ENCODE measurements around the gene LENG8.

Gene LENG8

GRCh38 chr19:54424201-54424600, 24.8 kb upstream of the LENG8 start:
- no peak for DNase-seq

GRCh38 chr19:54424660-54425381, 24.2 kb upstream of the LENG8 start:
- DNase-seq: no peak

- DNase-seq: no peak
Measured at GRCh38 chr19:54425382-54425723, 23.6 kb upstream of the LENG8 start.

- DNase-seq: no peak
Measured at GRCh38 chr19:54426291-54426931, 22.6 kb upstream of the LENG8 start.

GRCh38 chr19:54427586-54427985, 21.4 kb upstream of the LENG8 start:
- no peak for DNase-seq

- DNase-seq: no peak
Measured at GRCh38 chr19:54428323-54429175, 20.4 kb upstream of the LENG8 start.

GRCh38 chr19:54429176-54429495, 19.9 kb upstream of the LENG8 start:
- no peak for DNase-seq

GRCh38 chr19:54429545-54430227, 19.3 kb upstream of the LENG8 start:
- DNase-seq: no peak

GRCh38 chr19:54430306-54431254, 18.4 kb upstream of the LENG8 start:
- DNase-seq: peak; percentile 46

GRCh38 chr19:54431255-54431838, 17.7 kb upstream of the LENG8 start:
- no peak for DNase-seq

GRCh38 chr19:54432144-54432738, 16.8 kb upstream of the LENG8 start:
- DNase-seq: no peak

GRCh38 chr19:54433697-54434096, 15.3 kb upstream of the LENG8 start:
- no peak for DNase-seq

GRCh38 chr19:54434112-54434872, 14.7 kb upstream of the LENG8 start:
- no peak for DNase-seq

- DNase-seq: no peak
Measured at GRCh38 chr19:54434873-54435214, 14.2 kb upstream of the LENG8 start.

GRCh38 chr19:54435551-54436016, 13.4 kb upstream of the LENG8 start:
- no peak for DNase-seq

- no peak for DNase-seq
Measured at GRCh38 chr19:54436031-54436523, 12.9 kb upstream of the LENG8 start.

- no peak for DNase-seq
Measured at GRCh38 chr19:54436628-54437252, 12.3 kb upstream of the LENG8 start.

- DNase-seq: peak; percentile 37
Measured at GRCh38 chr19:54439174-54439851, 9.7 kb upstream of the LENG8 start.

GRCh38 chr19:54440641-54441040, 8.4 kb upstream of the LENG8 start:
- DNase-seq: no peak

Data from stimulated activated CD4-positive, alpha-beta T cell treated with anti-CD3 and anti-CD28 coated beads, Interleukin-1b, Interleukin-23, amount 100 ng/mL, for 48 hours (primary cell).